Measurements from ENCODE around the gene CAMTA1.
A peak's percentile ranks its signal among the peaks of the same experiment; 100 is the strongest.

The CAMTA1 gene

DNA sequence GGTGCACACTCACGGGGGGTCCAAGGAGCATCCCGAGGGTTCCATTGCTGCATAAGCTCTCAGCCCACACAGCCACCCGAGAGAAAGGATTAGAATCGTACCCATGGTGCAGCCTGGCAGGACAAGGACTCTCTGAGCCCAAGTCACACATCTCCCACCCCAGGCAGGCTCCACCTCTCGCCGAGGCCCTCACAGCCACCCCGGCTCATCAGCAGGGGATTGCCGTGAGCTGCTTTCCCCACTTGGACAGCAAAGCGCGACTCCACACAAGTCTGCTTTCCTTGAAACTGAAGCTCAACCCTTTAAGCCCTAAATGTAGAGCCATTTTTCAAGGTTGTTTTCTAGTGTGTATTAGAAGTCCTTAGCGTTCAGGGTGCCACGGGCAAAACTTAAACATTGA is 679.5 kb downstream of the CAMTA1 start:
- no peak overlapping the region for H3K4me3 ChIP-seq (ENCODE audit: low read depth, low read length)
- no peak for DNase-seq (ENCODE audit: low read depth)
- TF ChIP-seq, protein P1, sequence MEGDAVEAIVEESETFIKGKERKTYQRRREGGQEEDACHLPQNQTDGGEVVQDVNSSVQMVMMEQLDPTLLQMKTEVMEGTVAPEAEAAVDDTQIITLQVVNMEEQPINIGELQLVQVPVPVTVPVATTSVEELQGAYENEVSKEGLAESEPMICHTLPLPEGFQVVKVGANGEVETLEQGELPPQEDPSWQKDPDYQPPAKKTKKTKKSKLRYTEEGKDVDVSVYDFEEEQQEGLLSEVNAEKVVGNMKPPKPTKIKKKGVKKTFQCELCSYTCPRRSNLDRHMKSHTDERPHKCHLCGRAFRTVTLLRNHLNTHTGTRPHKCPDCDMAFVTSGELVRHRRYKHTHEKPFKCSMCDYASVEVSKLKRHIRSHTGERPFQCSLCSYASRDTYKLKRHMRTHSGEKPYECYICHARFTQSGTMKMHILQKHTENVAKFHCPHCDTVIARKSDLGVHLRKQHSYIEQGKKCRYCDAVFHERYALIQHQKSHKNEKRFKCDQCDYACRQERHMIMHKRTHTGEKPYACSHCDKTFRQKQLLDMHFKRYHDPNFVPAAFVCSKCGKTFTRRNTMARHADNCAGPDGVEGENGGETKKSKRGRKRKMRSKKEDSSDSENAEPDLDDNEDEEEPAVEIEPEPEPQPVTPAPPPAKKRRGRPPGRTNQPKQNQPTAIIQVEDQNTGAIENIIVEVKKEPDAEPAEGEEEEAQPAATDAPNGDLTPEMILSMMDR (IDR thresholded peaks at IDR 0.05; ENCODE audit: insufficient read depth, low read depth, low read length, missing control alignments): no peak

DNA sequence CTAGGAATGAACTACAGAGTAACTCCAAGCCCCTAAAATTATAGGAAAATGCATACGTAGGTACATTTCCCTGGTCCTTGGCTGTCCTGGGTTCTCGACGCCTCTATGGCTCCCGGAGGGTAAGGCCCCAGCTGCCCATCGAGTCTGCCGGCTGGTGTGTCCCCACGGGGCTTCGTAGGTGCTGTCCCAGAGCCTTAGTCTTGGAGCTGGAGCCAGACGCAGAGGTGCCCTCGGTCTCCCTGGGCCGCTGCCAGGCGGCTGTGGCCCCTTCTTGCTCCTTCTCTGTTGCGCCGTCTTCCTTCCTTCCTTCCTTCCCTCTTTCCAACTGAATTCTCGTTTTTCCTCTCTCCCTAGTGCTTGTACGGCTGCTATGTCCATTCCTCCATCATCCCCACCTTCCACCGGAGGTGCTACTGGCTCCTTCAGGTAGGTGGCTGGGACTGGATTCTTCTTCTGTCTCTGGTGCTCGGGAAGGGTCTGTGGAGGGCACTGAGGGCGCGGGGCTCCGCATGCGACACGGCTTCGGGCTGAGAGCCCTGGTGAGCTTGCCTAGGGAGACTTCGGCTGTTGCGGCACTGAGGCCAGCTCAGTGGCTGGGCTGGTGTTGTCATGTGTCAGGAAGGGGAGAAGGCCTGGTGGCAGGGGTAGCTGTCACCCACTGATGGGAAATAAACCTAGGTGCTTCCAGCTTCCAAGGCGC is 682.4 kb downstream of the CAMTA1 start:
- H3K4me3 ChIP-seq (ENCODE audit: low read depth, low read length): no peak overlapping the region
- no peak for DNase-seq (ENCODE audit: low read depth)
- TF ChIP-seq, protein P1 (IDR thresholded peaks at IDR 0.05; ENCODE audit: insufficient read depth, low read depth, low read length, missing control alignments): no peak

DNA sequence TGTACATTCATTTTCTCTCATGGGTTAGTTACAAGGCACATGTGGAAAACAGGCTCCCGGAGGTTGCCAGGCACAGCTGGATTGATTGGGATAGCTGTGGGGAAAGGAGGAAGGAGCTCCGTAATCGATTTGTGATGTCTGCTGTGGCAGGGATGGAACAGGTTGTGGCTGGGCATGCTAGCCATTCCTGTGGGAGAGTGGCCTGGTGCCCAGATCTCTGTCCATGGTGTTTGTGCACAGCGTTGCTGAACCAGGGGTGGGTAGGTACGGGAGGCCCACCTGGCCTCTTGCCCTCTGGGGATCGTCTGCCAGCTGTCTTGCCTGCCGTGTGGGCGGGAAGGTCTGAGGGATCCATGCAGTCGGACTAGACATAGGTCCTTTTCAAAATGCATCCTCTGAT is 683.0 kb downstream of the CAMTA1 start:
- no peak for DNase-seq (ENCODE audit: low read depth)
- TF ChIP-seq, protein P1 (IDR thresholded peaks at IDR 0.05; ENCODE audit: insufficient read depth, low read depth, low read length, missing control alignments): no peak
- H3K4me3 ChIP-seq (ENCODE audit: low read depth, low read length): no peak overlapping the region

DNA sequence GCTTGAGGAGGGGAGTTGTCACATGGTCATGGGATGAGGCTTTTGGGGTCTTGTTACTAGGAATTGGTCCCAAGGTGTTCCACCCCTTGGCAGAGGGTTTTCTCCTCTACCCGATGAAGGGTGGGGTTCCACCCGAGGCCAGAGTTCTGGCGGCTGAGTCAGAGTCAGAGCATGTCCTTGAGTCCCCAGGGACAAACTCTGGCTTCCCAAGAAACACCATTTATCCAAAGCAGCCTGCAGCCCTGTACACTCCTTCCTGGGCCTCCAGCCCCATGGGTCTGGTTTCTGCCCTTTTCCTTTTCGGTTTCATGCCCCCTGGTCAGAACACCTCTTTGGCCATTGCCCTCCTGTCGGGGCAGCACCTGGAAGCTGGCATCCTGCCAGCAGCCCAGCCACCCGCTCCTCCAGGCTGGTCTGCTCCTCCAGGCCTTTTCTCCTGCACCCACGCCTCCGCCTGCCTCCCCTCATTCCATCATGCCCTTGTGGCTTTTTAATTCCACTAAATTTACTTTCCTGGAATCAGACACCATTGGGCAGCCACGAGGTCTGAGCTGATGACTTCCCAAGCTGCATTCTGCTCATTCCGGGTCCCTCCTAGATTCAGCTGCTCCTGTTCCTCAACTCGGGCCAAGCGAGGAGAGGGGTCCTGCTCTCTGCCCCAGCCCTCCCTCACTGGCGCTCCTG is 684.1 kb downstream of the CAMTA1 start:
- TF ChIP-seq, protein P1 (IDR thresholded peaks at IDR 0.05; ENCODE audit: insufficient read depth, low read depth, low read length, missing control alignments): no peak
- H3K4me3 ChIP-seq (ENCODE audit: low read depth, low read length): no peak overlapping the region
- no peak for DNase-seq (ENCODE audit: low read depth)

DNA sequence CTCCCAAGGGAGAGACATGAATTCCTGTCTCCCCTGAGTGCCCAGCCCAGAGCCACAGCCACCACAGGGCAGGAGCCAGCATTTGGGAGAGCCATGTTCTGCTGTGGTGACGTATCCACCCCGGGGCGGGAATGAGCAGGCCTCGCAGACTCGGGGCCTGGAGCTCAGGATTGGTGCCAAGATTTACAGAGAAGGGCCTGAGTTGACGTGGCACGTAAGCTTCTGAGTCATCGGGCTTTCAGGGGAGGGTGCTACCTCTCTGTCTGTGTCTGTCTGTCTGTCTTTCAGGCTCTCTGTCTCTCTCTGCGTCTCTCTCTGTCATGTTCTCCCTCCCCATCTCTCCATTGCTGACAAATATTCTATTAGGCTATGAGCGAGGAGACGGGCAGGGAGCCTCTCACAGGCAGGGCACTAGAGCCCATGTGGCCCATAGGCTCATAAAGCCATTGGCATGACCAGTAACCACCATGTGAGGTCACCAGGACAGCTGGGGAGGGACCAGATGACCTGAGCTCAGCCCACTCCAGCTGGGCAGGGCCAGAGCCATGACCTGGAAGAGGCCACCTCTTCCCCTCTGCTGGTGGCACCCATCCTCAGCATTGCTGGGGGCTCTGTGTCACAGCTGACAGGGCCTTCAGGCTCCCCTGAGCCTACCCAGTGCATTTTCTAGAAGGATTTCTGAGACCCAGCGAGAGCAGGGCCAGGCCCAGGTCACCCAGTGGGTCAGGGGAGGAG is 685.8 kb downstream of the CAMTA1 start:
- TF ChIP-seq, protein P1 (IDR thresholded peaks at IDR 0.05; ENCODE audit: insufficient read depth, low read depth, low read length, missing control alignments): no peak
- DNase-seq (ENCODE audit: low read depth): peak; percentile 82
- no peak overlapping the region for H3K4me3 ChIP-seq (ENCODE audit: low read depth, low read length)

DNA sequence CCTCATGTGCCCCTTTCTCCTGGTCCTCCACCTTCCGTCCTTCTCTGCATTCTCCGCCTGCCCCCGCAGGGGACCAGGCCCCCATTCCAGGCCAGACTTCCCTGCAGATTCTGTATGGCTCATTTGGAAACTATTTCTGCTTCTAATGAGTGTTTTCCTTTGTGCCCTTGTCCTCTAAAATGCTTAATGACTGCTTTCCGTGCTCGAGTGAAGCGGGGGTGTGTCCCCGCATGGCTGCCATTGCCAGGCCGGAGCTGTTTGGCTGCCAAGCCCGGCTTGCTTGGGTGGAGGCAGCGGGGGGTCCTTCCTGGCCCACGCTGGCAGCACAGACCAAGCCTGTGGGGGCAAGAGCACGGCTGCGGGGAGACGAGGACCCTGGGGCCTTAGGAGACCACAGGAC is 686.6 kb downstream of the CAMTA1 start:
- no peak for DNase-seq (ENCODE audit: low read depth)
- TF ChIP-seq, protein P1 (IDR thresholded peaks at IDR 0.05; ENCODE audit: insufficient read depth, low read depth, low read length, missing control alignments): no peak
- H3K4me3 ChIP-seq (ENCODE audit: low read depth, low read length): no peak overlapping the region

Data from GM12865 (cell line).